GM19395 (cell line): Measurements from ENCODE around the gene GPR142.

Source experiments
- ATAC-seq: cut with Tn5 transposase; IDR thresholded peaks from one replicate; pipeline ENCODE4 v1.9.1; 2021; ENCODE audit warnings: mild to moderate bottlenecking, moderate library complexity; ENCODE audit not compliant: unreplicated experiment

GPR142 gene

DNA sequence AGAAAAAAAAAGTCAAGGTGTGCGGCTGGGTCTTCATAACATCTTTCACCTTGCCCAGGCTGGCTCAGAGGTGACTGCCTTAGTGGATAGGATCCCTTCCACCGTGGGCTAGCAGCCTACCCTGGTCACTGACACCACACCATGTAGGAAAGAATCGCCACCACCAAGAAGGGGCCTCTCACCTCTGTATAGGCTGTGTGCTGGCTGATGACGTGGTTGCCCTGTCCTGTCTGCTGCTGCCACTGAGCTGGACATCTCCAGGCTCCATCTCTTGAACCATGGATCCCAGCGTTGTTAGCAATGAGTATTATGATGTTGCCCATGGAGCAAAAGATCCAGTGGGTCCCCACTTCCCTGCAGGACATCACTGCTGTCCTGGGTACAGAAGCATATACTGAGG, at the start of gene GPR142:
Gene GPR142 (plus strand): TSS at position 301 of the 400 bp plus-strand sequence. CDS start 2,035 bp downstream, outside the sequence.
- ATAC-seq: no peak

- no peak for ATAC-seq
Observed at GRCh38 chr17:74318391-74318790, 48.9 kb upstream of the GPR142 start.

DNA sequence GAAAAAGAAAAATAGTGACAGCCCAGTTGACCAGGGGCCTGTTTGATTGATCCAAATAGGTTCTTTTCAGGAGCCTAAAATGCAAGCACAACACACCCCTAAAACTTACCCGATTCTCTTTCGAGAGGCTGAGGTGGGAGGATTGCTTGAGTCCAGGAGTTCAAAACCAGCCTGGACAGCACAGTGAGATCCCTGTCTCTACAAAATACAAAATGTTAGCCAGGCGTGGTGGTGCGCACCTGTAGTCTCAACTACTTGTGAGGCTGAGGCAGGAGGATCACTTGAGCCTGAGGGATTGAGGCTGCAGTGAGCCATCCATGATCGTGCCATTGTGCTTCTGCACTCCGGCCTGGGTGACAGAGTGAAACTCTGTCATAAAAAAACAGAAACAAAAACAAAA, 42.8 kb upstream of the GPR142 start:
- ATAC-seq: no peak

DNA sequence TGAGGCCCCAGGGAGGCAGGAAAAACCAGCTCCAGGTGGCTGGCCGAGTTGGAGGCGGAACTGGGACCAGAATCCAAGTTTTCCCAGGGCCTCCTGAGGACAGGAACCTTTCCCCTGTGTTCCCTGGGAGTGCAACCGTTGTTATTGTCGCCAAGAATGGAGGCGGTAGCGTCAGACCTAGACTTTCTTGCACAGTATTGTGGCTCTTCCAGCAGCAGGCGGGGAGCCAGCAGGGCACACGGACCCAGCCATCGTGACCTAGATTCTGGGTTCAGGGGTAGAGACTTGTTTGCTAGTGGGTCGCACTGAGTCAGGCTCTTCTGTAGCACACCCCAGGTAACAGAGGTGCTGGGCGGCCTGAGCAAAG, 41.9 kb upstream of the GPR142 start:
- ATAC-seq: no peak

- ATAC-seq: peak; percentile 57
Observed at GRCh38 chr17:74325743-74326379, 41.4 kb upstream of the GPR142 start, which contains the start of gene KIF19. TSS of gene KIF19 (plus strand) at chr17:74326226. CDS start at chr17:74326350, 124 bp downstream.

GRCh38 chr17:74326506-74326905, 40.8 kb upstream of the GPR142 start:
- no peak for ATAC-seq

DNA sequence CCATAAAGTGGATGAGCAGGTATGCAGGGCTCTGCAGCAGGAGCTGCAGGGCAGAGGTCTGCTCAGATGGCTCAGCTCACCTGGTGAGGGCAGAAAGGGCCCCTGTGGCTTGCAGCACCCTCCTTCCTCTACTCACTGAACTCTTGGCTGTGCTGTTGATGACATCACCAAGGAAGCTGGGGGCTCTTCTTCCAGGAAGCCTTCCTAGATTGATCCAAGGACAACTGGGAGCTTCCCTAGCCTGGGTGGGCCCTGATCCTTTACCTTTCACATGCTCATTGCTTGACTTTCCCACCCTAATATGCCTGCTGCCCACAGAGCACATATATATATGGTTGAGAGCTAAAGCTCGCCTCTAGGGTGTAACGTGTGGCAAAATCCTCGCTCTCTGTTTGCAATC, 38.8 kb upstream of the GPR142 start:
- ATAC-seq: no peak

DNA sequence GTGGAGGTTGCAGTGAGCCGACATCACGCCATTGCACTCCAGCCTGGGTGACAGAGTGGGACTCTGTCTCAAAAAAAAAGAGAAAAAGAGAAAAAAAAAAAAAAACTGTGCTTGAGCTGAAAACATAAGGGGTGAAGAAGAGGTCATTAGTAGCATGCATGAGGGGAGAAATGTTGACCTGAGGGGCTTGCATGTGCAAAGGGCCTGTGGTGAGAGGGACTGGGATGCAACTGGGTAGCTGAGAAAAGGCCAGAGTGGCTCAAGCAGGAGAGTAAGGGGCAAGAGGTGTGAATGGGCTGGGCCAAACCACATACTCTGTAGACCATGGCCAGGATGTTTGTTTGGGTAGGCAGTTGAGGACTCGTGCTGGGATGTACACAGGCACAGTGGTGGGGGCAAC, 37.9 kb upstream of the GPR142 start:
- ATAC-seq: no peak

DNA sequence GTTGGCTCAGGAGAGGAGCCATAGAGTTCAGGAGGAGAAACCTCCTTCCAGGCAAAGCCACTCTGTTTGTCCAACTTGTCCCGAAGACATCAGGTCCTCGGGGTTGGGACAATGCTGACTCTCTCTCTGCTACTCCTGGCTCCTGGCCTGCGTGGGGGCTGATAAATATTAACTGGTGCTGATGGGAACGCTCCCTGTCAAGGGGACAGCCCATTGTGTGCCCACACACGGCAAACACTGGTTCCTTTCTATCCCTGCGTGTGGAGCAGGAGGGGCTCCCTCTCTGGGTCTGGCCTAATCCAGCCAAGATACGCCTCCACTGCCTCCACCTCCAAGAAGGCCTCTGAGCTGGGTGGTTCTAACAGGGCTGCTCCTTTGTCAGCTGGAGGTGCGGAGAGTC, 36.9 kb upstream of the GPR142 start:
- ATAC-seq: no peak

DNA sequence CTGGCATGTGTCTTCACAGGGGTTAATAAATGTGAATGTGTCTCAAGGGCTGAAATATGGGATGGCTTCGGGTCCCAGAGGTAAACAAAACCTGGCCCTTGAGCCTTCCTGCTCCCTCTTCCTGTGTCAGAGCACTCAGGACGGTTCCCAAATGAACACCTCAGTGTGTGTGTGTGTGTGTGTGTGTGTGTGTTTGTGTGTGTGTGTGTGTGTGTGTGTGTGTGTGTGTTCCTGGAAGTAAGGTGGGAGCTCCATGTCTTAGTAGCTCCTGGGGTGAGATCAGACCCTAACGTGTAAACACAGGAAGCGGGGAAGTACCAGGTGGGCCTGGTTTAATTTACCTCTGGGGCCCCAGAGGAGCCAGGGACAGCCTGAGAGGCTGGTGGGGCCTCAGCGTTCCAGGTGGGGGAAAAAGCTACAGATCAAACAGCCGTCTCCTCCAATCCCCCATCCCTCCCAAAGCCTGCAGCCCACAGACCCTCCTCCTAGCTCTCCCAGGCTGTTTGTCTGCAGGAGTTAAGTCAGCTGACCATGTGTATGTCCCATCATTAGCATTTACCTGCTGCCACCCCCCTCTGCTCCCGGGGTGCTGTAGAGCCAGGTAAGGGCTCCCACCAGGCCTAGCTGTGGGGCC, 35.2 kb upstream of the GPR142 start:
- ATAC-seq: no peak

DNA sequence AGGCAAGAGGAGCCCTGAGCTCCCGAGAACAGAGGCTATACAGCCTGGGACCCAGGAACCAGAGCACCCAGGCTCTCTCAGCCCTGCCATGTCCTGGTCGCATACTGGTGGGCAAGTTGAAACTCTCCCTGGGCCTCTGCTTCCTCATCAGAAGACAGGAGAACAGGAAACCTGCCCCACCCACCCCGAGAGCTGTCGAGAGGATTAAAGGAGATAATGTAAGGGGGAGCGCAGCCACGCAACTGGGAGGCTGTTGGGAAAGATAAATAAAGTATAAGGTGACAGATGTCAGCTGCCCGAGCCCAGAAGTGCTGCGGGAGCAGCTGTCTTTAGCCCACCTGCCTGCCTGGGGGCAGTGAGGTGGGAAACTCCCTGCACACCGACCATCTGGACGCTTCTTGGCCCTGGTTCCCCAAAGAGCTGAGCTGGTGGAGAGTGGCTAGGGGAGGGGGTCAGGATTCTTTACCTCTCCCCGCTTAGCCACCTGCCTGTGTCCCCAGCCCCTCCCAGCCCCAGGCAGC, 34.5 kb upstream of the GPR142 start:
- no peak for ATAC-seq

DNA sequence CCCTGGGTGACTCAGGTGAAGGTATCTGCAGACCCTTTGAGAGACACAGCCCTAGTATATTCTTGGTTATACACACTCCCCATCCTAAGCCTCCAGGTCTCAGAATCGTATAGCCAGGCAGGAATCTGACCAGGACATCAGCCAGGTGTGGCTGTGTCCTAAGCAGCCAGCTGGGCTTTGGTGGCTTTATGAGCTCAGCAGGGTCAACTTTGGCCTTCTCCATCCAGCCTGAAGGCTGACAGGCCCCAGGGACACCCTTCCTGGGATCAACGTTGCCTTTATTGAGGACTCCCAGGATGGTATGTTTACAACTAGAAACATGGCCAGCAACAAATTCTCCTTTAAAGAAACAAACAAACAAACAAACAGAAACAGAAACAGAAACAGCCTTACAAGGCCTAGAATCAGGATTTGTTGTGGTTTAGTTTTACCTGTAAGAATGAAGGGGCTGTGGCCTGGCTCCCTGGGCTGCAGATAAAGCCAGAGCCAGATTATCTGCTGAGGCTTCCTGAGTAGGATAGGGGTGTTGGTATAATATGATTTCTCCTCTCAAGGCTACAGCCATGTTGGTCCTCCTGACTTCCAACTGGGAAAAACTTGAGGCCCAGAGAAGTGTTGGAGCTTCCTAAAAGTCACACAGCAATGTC, 32.8 kb upstream of the GPR142 start:
- no peak for ATAC-seq

GRCh38 chr17:74335529-74336062, 31.7 kb upstream of the GPR142 start:
- no peak for ATAC-seq

DNA sequence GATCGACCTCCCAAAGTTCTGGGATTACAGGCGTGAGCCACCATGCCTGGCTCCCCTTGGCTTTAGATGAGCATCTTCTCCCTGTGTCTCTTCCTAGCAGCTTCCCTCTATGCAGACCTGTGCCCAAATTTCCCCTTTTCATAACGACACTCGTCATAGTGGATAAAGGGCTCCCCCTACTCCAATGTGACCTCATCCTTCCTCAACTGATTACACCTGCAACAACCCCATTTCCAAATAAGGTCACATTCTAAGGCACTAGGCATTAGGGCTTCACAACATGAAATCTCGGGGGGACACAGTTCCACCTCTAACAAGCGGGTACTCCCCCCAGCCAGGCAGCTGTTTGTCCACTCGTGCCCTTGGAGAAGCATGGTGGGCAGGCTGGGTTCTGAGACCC, 31.0 kb upstream of the GPR142 start:
- no peak for ATAC-seq

DNA sequence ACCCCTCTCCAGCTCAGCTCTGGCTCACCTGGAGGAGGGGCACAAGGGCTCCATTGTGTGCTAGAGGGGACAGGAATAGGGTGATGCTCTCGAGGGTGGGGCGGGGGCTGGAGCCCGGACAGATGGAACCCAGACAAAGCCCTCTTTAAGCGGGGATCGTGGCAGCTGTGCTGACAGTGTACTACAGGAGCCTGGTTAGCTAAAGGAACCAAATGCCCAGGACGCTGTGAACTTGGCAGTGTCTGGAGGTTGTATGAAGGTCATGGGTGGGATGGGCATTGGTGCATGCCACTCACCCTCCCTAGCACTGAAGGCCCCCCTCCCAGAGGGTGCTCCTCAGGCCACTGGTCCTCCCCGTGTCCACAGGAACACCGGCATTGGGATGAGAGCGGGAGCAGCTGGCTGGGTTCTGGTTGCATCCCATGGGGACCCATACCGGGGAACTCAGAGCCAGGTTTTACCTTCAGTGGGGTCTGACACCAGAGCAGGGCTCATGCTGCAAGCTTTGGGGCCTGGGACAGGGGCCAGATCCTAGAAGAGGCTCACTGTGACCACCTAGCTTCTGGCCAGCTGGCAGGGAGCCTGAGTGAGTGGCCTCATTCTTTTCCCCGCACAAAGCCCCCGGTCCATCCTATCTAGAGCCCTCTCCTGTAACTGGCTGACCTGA, 29.3 kb upstream of the GPR142 start:
- ATAC-seq: no peak

GRCh38 chr17:74339537-74340195, 27.6 kb upstream of the GPR142 start:
- ATAC-seq: no peak

DNA sequence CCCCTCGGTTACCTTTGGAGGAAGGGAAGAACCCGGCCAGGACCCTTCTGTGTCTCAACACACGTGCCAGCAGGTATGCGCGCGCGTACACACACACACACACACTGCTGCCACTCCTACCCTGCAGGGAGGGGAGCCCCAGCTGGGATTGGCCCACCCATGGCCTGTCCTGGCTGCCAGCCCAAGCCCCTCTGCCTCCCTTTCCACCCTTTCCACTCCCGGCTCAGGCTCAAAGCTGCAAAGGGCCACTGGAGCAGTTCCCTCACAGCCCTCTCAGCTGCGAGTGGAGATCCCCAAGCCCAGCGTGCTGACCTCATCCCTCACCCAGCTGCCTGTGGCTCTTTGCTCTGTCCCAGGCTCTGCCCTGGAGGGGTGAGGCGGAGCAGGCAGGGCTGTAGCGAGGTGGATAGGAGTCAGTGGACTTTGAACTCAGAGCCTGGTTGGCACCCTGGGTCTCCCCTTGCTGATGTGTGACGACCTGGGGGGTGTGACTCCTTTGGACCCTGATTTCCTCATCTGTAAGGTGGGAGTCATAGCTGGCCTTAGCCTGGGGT, 26.8 kb upstream of the GPR142 start:
- no peak for ATAC-seq

- ATAC-seq: no peak
Observed at GRCh38 chr17:74342224-74342623, 25.1 kb upstream of the GPR142 start.

DNA sequence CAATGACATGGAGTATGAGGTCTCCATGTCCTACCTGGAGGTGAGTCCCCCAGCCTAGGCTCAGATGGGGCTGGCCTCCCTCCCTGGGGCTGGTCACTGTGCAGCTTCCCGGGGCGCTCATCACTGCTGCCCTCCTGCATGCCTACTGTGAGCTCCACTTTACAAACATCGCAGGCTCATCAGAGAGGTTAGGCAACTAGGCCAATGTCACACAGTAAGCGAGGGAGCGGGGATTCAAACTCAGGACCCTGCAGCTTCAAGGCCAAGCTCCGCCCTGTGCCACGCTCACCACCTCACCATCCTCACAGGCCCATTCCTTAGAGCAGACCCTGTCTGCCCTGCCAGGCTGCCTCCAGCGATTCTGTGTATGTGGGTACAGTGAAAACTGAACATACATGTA, 24.2 kb upstream of the GPR142 start:
- no peak for ATAC-seq

GRCh38 chr17:74343526-74344284, 23.6 kb upstream of the GPR142 start:
- ATAC-seq: no peak
